Karpas-422 (cell line): Measurements from ENCODE around the gene FBXL13. TPM values are rescaled to one million over a fixed set of nuclear protein-coding genes. Genes with fewer than 3 reads are reported as not detected.
"Not testable (repeated sequence)": the region's sequence is repeated elsewhere in the genome, so short reads cannot be mapped to it uniquely, and the experiment has no call there.

Source experiments
- DNase-seq: peaks from one replicate; pipeline ENCODE4 v3.0.0-alpha.2; 2015
- H2AFZ ChIP-seq: fragments of 200-600 bp; sonication (generic); 2 replicates; pipeline ENCODE4 v1.6.1; 2014; ENCODE audit warnings: antibody characterized with exemption, low read length, mixed read lengths
- H3K27ac ChIP-seq: fragments of 200-600 bp; sonication (generic); 2 replicates; pipeline ENCODE4 v1.5.1; 2014; ENCODE audit warnings: mild to moderate bottlenecking, low read length, moderate library complexity
- H3K27me3 ChIP-seq: fragments of 200-600 bp; sonication (generic); 2 replicates; pipeline ENCODE4 v1.6.1; 2014; ENCODE audit warnings: low read length, mixed read lengths
- H3K36me3 ChIP-seq: fragments of 200-600 bp; sonication (generic); 2 replicates; pipeline ENCODE4 v1.6.1; 2014; ENCODE audit warnings: low read length, mixed read lengths; ENCODE audit not compliant: insufficient read depth
- H3K4me1 ChIP-seq: fragments of 200-600 bp; sonication (generic); 2 replicates; pipeline ENCODE4 v1.6.1; 2014; ENCODE audit warnings: mild to moderate bottlenecking, low read length, mixed read lengths
- H3K4me2 ChIP-seq: fragments of 200-600 bp; sonication (generic); 2 replicates; pipeline ENCODE4 v1.6.1; 2014; ENCODE audit warnings: low read length, low read depth, mild to moderate bottlenecking; ENCODE audit not compliant: poor library complexity, severe bottlenecking
- H3K4me3 ChIP-seq: fragments of 200-600 bp; sonication (generic); 2 replicates; pipeline ENCODE4 v1.5.1; 2014; ENCODE audit warnings: mild to moderate bottlenecking, antibody characterized with exemption, low read length, mixed read lengths
- H3K79me2 ChIP-seq: fragments of 200-600 bp; sonication (generic); 2 replicates; pipeline ENCODE4 v1.6.1; 2014; ENCODE audit warnings: mild to moderate bottlenecking, low read length, mixed read lengths
- H3K9ac ChIP-seq: fragments of 200-600 bp; sonication (generic); 2 replicates; pipeline ENCODE4 v1.6.0; 2014; ENCODE audit warnings: low read length
- H3K9me2 ChIP-seq: fragments of 200-600 bp; sonication (generic), shearing (Covaris generic); replicated peaks from 2 replicates; pipeline ENCODE4 v1.6.0; 2014; ENCODE audit warnings: mild to moderate bottlenecking, low read length, moderate library complexity; ENCODE audit not compliant: insufficient read depth
- H3K9me3 ChIP-seq: fragments of 300-700, 200-600 bp; sonication (generic); 2 replicates; pipeline ENCODE4 v1.6.1; 2014; ENCODE audit warnings: low read length, mixed read lengths
- H4K20me1 ChIP-seq: fragments of 200-600 bp; sonication (generic); 2 replicates; pipeline ENCODE4 v1.6.1; 2014; ENCODE audit warnings: mild to moderate bottlenecking, antibody characterized with exemption, low read length, low read depth; ENCODE audit not compliant: insufficient read depth
- total RNA-seq: library from RNA; depleted of rRNA; stranded (reverse); fragments of >200 nt; shearing (Covaris generic); gene quantifications from 2 replicates; pipeline ENCODE4 v1.2.3, GENCODE V29; 2014; ENCODE audit warnings: low replicate concordance

Gene FBXL13
- total RNA-seq, 1 experiment from 2014 or later = 4.2 TPM

DNA sequence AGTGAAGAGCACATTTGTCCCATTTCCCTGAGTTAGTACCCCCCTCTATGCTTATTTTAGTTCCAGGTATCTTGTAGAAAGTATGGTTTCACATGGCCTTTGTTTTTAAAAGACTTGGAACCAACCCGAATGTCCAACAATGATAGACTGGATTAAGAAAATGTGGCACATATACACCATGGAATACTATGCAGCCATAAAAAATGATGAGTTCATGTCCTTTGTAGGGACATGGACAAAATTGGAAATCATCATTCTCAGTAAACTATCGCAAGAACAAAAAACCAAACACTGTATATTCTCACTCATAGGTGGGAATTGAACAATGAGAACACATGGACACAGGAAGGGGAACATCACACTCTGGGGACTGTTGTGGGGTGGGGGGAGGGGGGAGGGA, 21.0 kb upstream of the FBXL13 start:
- H3K27me3 ChIP-seq, H3K9ac ChIP-seq, H3K27ac ChIP-seq, H2AFZ ChIP-seq, H3K9me2 ChIP-seq, H4K20me1 ChIP-seq, H3K4me3 ChIP-seq, H3K4me2 ChIP-seq, H3K9me3 ChIP-seq, DNase-seq: not testable (repeated sequence)
- Histone ChIP-seq H3K79me2 (peaks cover 15% of the 10 kb centered on the region), H3K36me3 (peaks cover 43% of the 10 kb centered on the region), H3K4me1 (peaks cover 11% of the 10 kb centered on the region)

DNA sequence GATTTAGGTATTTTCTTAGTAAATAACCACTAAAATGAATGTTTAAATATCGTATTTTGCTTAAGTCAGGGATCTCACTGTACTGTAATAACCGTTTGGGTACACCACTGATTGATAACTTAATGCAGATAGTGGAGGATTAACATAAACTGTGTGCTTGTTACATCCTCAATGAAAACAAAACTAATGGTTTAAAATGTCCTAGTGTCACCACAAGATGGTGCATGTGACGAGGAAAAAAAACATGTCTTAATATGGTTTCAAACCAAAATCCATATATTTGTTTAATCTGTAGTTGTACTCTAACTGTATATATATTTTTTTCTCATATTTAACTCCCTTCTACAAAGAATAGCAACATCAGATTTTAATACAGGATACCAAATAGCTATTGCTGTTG, 19.5 kb upstream of the FBXL13 start:
- peak; percentile 53 for DNase-seq
- Histone ChIP-seq H3K36me3 (peaks cover 38% of the 10 kb centered on the region), H3K79me2 (peaks cover 15% of the 10 kb centered on the region), H3K27ac (no peak overlapping the region), H3K9ac (no peak overlapping the region), H2AFZ (no peak overlapping the region), H3K4me3 (no peak overlapping the region), H3K9me2 (no peaks in the 10 kb centered on the region), H3K4me2 (no peak overlapping the region), H3K4me1 (no peaks in the 10 kb centered on the region), H4K20me1 (no peaks in the 10 kb centered on the region), H3K9me3 (no peaks in the 10 kb centered on the region), H3K27me3 (no peaks in the 10 kb centered on the region)

DNA sequence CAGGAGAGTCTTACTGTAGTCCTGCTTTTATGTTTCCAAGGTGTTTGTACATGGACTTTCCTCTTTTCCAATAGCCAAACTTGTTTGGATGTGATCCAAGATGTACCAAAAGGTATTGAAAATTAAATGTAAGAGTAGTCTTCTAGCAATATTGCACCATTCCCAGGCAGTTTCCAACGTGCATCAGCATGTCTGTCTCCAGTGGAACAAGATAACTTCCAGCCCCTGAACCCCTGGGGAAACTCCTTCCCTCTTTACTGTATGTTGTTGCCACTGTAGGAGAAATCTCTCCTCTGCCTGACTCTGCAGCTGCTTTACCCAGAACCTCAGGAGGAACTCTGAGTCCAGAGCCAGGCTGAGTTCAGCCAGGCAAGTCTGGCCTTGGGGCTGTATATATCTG, 18.8 kb upstream of the FBXL13 start:
- Histone ChIP-seq H3K9me2 (no peaks in the 10 kb centered on the region), H3K4me3 (no peak overlapping the region), H2AFZ (no peak overlapping the region), H3K27ac (no peak overlapping the region), H4K20me1 (no peaks in the 10 kb centered on the region), H3K9me3 (no peaks in the 10 kb centered on the region), H3K36me3 (peaks cover 38% of the 10 kb centered on the region), H3K79me2 (peaks cover 15% of the 10 kb centered on the region), H3K9ac (no peak overlapping the region), H3K4me2 (no peak overlapping the region), H3K27me3 (no peaks in the 10 kb centered on the region), H3K4me1 (no peaks in the 10 kb centered on the region)
- DNase-seq = no peak

DNA sequence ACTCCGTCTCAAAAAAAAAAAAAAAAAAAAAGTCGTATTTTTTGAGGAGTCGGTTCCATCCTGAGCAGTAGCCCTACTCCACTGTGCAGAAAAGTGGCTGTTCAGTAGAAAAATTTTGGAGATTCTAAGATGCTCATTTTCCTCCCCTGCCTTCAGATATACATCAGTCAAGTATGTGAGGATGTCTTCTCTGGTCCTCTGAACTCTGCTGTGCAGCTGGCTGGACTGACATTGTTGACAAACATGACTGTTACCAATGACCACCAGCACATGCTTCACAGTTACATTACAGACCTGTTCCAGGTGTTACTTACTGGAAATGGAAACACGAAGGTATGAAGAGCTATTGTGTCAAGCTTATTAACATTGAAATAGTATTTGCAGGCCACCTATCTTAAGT, 17.7 kb upstream of the FBXL13 start:
- H3K9me2 ChIP-seq, DNase-seq, H2AFZ ChIP-seq, H3K4me2 ChIP-seq, H3K27ac ChIP-seq, H3K4me1 ChIP-seq, H3K9me3 ChIP-seq, H4K20me1 ChIP-seq, H3K4me3 ChIP-seq, H3K9ac ChIP-seq, H3K27me3 ChIP-seq: not testable (repeated sequence)
- Histone ChIP-seq H3K79me2 (peaks cover 13% of the 10 kb centered on the region), H3K36me3 (peaks cover 42% of the 10 kb centered on the region)

DNA sequence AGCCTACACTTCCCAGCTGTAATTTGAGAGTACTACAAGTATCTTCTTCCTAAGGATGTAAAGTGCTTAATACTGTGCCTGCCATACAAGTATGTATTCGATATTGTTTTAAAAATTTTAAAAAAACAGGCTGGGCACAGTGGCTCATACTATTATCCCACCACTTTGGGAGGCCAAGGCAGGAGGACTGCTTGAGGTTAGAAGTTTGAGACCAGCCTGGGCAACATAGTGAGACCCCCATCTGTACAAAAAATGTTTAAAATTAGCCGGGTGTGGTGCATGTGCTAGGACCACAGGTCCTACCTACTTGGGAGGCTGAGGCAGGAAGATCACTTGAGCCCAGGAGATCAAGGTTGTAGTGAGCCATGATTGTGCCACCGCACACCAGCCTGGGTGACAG, 8.6 kb upstream of the FBXL13 start:
- no peak for DNase-seq
- peaks cover 31% of the 10 kb centered on the region; the same call in 1 of the 2 replicates for H3K36me3 ChIP-seq
- H3K27me3 ChIP-seq = no peaks in the 10 kb centered on the region
- no peaks in the 10 kb centered on the region for H4K20me1 ChIP-seq
- H3K4me3 ChIP-seq = no peak overlapping the region
- peaks cover 17% of the 10 kb centered on the region for H3K4me1 ChIP-seq
- H3K9me2 ChIP-seq = no peaks in the 10 kb centered on the region
- no peaks in the 10 kb centered on the region for H3K9me3 ChIP-seq
- H3K79me2 ChIP-seq = peaks cover 50% of the 10 kb centered on the region
- H2AFZ ChIP-seq = no peak overlapping the region
- no peak overlapping the region for H3K4me2 ChIP-seq
- no peak overlapping the region for H3K27ac ChIP-seq
- no peak overlapping the region for H3K9ac ChIP-seq

DNA sequence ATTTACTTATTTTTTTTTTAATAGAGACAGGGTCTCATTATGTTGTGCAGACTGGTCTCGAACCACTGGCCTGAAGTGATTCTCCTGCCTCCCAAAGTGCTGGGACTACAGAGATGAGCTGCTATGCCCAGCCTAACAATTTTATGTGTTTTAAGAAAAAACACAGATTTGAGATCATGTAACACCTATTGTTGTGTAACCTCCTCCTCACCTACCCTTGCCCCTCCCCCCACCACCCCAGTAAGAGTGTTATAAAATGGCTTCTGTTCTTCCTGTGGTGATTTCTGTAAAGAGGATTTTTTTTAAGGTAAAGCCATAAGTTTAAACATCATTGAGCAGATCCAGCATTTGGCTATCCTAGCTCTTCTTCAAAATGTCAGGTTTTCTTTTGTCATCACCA, 7.9 kb upstream of the FBXL13 start:
- Histone ChIP-seq H4K20me1 (no peaks in the 10 kb centered on the region), H2AFZ (no peak overlapping the region), H3K79me2 (peaks cover 57% of the 10 kb centered on the region), H3K4me1 (peaks cover 17% of the 10 kb centered on the region), H3K4me2 (no peak overlapping the region), H3K9me2 (no peaks in the 10 kb centered on the region), H3K9ac (no peak overlapping the region), H3K27me3 (no peaks in the 10 kb centered on the region), H3K9me3 (no peaks in the 10 kb centered on the region), H3K36me3 (peaks cover 23% of the 10 kb centered on the region; the same call in 1 of the 2 replicates), H3K27ac (no peak overlapping the region), H3K4me3 (no peak overlapping the region)
- DNase-seq = no peak

- H3K4me3 ChIP-seq = no peak overlapping the region
- DNase-seq = no peak
- H3K27ac ChIP-seq = no peak overlapping the region
- 0 out of 2 replicates have a peak, but pooled peaks cover under 1% of the 10 kb centered on the region for H4K20me1 ChIP-seq
- no peak overlapping the region for H3K9ac ChIP-seq
- no peaks in the 10 kb centered on the region for H3K9me3 ChIP-seq
- H3K79me2 ChIP-seq = peaks cover 72% of the 10 kb centered on the region
- peaks cover 16% of the 10 kb centered on the region; the same call in 1 of the 2 replicates for H3K36me3 ChIP-seq
- H3K4me2 ChIP-seq = no peak overlapping the region
- H2AFZ ChIP-seq = no peak overlapping the region
- H3K9me2 ChIP-seq = no peaks in the 10 kb centered on the region
- H3K27me3 ChIP-seq = no peaks in the 10 kb centered on the region
- peaks cover 27% of the 10 kb centered on the region for H3K4me1 ChIP-seq
These were observed 6.3 kb upstream of the FBXL13 start for GRCh38 chr7:103080923-103081322.

DNA sequence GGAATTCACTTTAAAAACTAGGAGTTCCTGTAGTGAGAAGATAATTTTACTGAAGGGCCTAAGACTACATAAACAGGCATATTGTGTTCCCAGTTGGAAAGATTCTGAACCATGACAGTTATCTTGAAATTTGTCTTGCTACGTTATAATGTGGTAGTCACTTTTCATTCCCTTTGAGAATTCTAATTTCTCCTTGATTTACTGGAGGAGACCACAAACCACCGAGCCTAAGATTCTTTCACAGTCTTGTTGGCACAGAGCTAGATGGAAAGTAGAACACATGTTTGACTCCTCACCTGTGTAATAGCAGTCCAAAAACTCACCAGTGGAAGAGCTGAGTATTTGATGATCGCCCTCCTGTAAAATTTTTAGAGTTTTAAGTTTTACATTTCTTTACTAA, 5.2 kb upstream of the FBXL13 start:
- H3K27me3 ChIP-seq = no peaks in the 10 kb centered on the region
- peaks cover 79% of the 10 kb centered on the region for H3K79me2 ChIP-seq
- no peak overlapping the region for H3K4me3 ChIP-seq
- DNase-seq = no peak
- peaks cover 16% of the 10 kb centered on the region; the same call in 1 of the 2 replicates for H3K36me3 ChIP-seq
- no peak overlapping the region for H3K27ac ChIP-seq
- H3K9me3 ChIP-seq = no peaks in the 10 kb centered on the region
- no peak overlapping the region for H3K4me2 ChIP-seq
- no peaks in the 10 kb centered on the region for H3K9me2 ChIP-seq
- H4K20me1 ChIP-seq = 0 out of 2 replicates have a peak, but pooled peaks cover 4% of the 10 kb centered on the region
- H3K9ac ChIP-seq = no peak overlapping the region
- H3K4me1 ChIP-seq = peaks cover 29% of the 10 kb centered on the region
- no peak overlapping the region for H2AFZ ChIP-seq

DNA sequence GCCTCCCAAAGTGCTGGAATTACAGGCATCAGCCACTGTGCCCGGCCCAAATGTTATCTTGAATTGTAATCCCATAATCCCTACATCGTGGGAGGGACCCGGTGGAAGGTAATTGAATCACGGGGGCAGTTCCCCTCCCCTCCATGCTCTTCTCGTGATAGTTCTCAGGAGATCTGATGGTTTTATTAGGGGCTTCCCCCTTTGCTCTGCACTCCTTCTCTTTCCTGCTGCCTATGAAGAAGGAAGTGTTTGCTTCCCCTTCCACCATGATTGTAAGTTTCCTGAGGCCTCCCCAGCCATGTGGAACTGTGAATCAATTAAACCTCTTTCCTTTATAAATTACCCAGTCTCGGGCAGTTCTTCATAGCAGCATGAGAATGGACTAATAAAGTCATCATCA, 3.6 kb upstream of the FBXL13 start:
- not testable (repeated sequence) for H3K36me3 ChIP-seq, H3K27me3 ChIP-seq, H3K9me2 ChIP-seq, H3K9me3 ChIP-seq, H3K27ac ChIP-seq, H3K4me2 ChIP-seq, H2AFZ ChIP-seq, H4K20me1 ChIP-seq, H3K9ac ChIP-seq, DNase-seq, H3K4me3 ChIP-seq
- Histone ChIP-seq H3K79me2 (peaks cover 76% of the 10 kb centered on the region), H3K4me1 (peaks cover 41% of the 10 kb centered on the region)
